HepG2 (cell line): ENCODE results near the gene CTCF. TPM values are rescaled to one million over a fixed set of nuclear protein-coding genes. Genes with fewer than 3 reads are reported as not detected.

Source experiments
- ATAC-seq: fragments of 200-7000 bp; cut with Tn5 transposase; 3 replicates; pipeline ENCODE4 v1.9.1; 2020; ENCODE audit warnings: mild to moderate bottlenecking, moderate library complexity
- BruUV-seq: library from RNA; stranded (reverse); fragments of 400-500 nt; replicated peaks from 2 replicates; lab custom pipeline; 2021; lab: Mats Ljungman, UMichigan
- CTCF ChIA-PET: fragments of 300-600 bp; formaldehyde crosslinking; extraction: SDS; loops from one replicate; lab custom pipeline; 2021; ENCODE audit warnings: low total read pairs, inconsistent platforms, low intra/inter-chr PET ratio; lab: Yijun Ruan, JAX
- POLR2A ChIA-PET: fragments of 350-600 bp; sonication (Branson Sonifier 250); formaldehyde crosslinking; loops from one replicate; lab custom pipeline; 2020; ENCODE audit warnings: antibody characterized with exemption, inconsistent platforms; lab: Yijun Ruan, JAX
- DNase-seq: peaks from one replicate; pipeline ENCODE4 v3.0.0-alpha.2; 2015; ENCODE audit warnings: low spot score
- FAIRE-seq: peaks from 3 replicates; lab custom pipeline; 2011; peaks lifted over from hg19 to GRCh38; lab: Jason Lieb, UNC
- H2AFZ ChIP-seq: one replicate; pipeline ENCODE4 v1.6.1; 2011; ENCODE audit warnings: low read length, inconsistent platforms
- H3K27ac ChIP-seq: fragments of 300-600 bp; 3 replicates; pipeline ENCODE4 v1.8.0; 2011; ENCODE audit warnings: mixed run types, mild to moderate bottlenecking, mixed read lengths, low read length, inconsistent platforms; ENCODE audit not compliant: insufficient read depth; ENCODE audit errors: extremely low read length
- H3K27me3 ChIP-seq, 2 experiments: fragments of 200-600 bp in 1 of 2; 2 replicates in 1 of 2; 3 replicates in 1 of 2; pipeline versions ENCODE4 v1.6.0 to v1.8.0; 2011; ENCODE audit warnings: low read length in 2 of 2, mild to moderate bottlenecking in 2 of 2, moderate library complexity in 2 of 2, inconsistent platforms in 1 of 2; ENCODE audit not compliant: insufficient read depth in 2 of 2, control insufficient read depth in 1 of 2
- H3K36me3 ChIP-seq, 2 experiments: fragments of 200-600 bp in 1 of 2; replicated peaks in 1 of 2; 2 replicates in 1 of 2; 3 replicates in 1 of 2; pipeline versions ENCODE4 v1.5.1 to v1.8.0; 2011; ENCODE audit warnings: low read length in 2 of 2, inconsistent platforms in 1 of 2; ENCODE audit not compliant: insufficient read depth in 2 of 2, control insufficient read depth in 1 of 2
- H3K4me1 ChIP-seq: 2 replicates; pipeline ENCODE4 v1.5.1; 2012; ENCODE audit warnings: low read length, inconsistent platforms; ENCODE audit not compliant: insufficient read depth
- H3K4me2 ChIP-seq: 2 replicates; pipeline ENCODE4 v1.6.0; 2011; ENCODE audit warnings: low read depth, low read length, inconsistent platforms
- H3K4me3 ChIP-seq, 3 experiments: fragments of 200-600 bp in 1 of 3; sonication (generic), shearing (Covaris generic) in 1 of 3; replicated peaks in 1 of 3; 2 replicates each; pipeline ENCODE4 v1.5.1; 2011 to 2016; ENCODE audit warnings: low read length in 3 of 3, inconsistent platforms in 2 of 3, low read depth in 2 of 3, mild to moderate bottlenecking in 2 of 3, control low read depth in 1 of 3, mixed read lengths in 1 of 3; ENCODE audit not compliant: insufficient read depth in 1 of 3
- H3K79me2 ChIP-seq: one replicate; pipeline ENCODE4 v1.6.1; 2011; ENCODE audit warnings: low read length, inconsistent platforms; ENCODE audit not compliant: insufficient read depth
- H3K9ac ChIP-seq: 2 replicates; pipeline ENCODE4 v1.6.0; 2011; ENCODE audit warnings: mild to moderate bottlenecking, low read depth, low read length, inconsistent platforms; ENCODE audit not compliant: insufficient read depth
- H3K9me3 ChIP-seq: 2 replicates; pipeline ENCODE4 v1.5.1; 2012; ENCODE audit warnings: mild to moderate bottlenecking, low read length
- H4K20me1 ChIP-seq: 2 replicates; pipeline ENCODE4 v1.6.0; 2011; ENCODE audit warnings: inconsistent platforms, mild to moderate bottlenecking, low read length, moderate library complexity; ENCODE audit not compliant: insufficient read depth
- ARNT ChIP-seq: fragments of 450-650 bp; IDR thresholded peaks from 2 replicates; pipeline ENCODE4 v1.6.1; 2017
- CBX2 ChIP-seq, 2 experiments: fragments of 200-600 bp in 1 of 2; sonication (generic); formaldehyde crosslinking in 1 of 2; IDR thresholded peaks; 2 replicates each; pipeline versions ENCODE4 v1.7.0 to v1.8.1; 2018 to 2022; ENCODE audit warnings: low read depth in 2 of 2, low read length in 1 of 2, mild to moderate bottlenecking in 1 of 2, missing genetic modification reagents in 1 of 2
- FOXC1 ChIP-seq: sonication (generic); formaldehyde crosslinking; IDR thresholded peaks from 2 replicates; pipeline ENCODE4 v1.8.0; 2022; ENCODE audit warnings: mild to moderate bottlenecking, missing genetic modification reagents, borderline replicate concordance
- JUNB ChIP-seq: sonication (generic); formaldehyde crosslinking; IDR thresholded peaks from 2 replicates; pipeline ENCODE4 v1.8.0; 2022; ENCODE audit warnings: missing genetic modification reagents, mild to moderate bottlenecking, borderline replicate concordance
- SMAD1 ChIP-seq: sonication (generic); formaldehyde crosslinking; IDR thresholded peaks from 2 replicates; pipeline ENCODE4 v1.4.0; 2020; ENCODE audit warnings: missing genetic modification reagents, low read depth, mild to moderate bottlenecking, borderline replicate concordance
- SMC3 ChIP-seq: IDR thresholded peaks from 2 replicates; pipeline ENCODE4 v1.6.1; 2011; ENCODE audit warnings: low read length, improper control_type of control experiment
- SP1 ChIP-seq, 2 experiments: fragments of 450-650 bp in 1 of 2; sonication (generic) in 1 of 2; formaldehyde crosslinking in 1 of 2; IDR thresholded peaks; 2 replicates each; pipeline versions ENCODE4 v1.4.0 to v1.6.1; 2016 to 2020; ENCODE audit warnings: missing genetic modification reagents in 1 of 2
- ZFP36L2 ChIP-seq: sonication (generic); formaldehyde crosslinking; IDR thresholded peaks from 2 replicates; pipeline ENCODE4 v1.4.0; 2020; ENCODE audit warnings: missing genetic modification reagents
- ZNF138 ChIP-seq: sonication (generic); formaldehyde crosslinking; IDR thresholded peaks from 2 replicates; pipeline ENCODE4 v1.5.0; 2020; ENCODE audit warnings: mild to moderate bottlenecking, low read depth, missing genetic modification reagents
- ZNF788 ChIP-seq: sonication (generic); formaldehyde crosslinking; IDR thresholded peaks from 2 replicates; pipeline ENCODE4 v1.5.0; 2020; ENCODE audit warnings: mild to moderate bottlenecking, missing genetic modification reagents, borderline replicate concordance
- ZSCAN30 ChIP-seq: sonication (generic); formaldehyde crosslinking; IDR thresholded peaks from 2 replicates; pipeline ENCODE4 v1.5.0; 2020; ENCODE audit warnings: mild to moderate bottlenecking, missing genetic modification reagents
- WGBS: methylation state at CpG from one replicate; pipeline ENCODE4 v1.1.6; 2017; ENCODE audit warnings: low lambda C conversion rate; 5-methylcytosine and 5-hydroxymethylcytosine counted together
- in situ Hi-C: cut with HindIII; loops from 2 replicates; pipeline ENCODE4 v1.10.0; 2017; ENCODE audit warnings: low pct_unique_long_range_greater_than_20kb; ENCODE audit not compliant: extremely low pct_ligation_motif_present
- intact Hi-C: fragments of 100-400 bp; cut with micrococcal nuclease; formaldehyde crosslinking; loops from one replicate; pipeline ENCODE4 v1.10.0; 2022; ENCODE audit not compliant: unreplicated experiment
- polyA plus RNA-seq, 8 experiments: library from polyadenylated mRNA; depleted of rRNA in 3 of 8; stranded (reverse) in 7 of 8; unstranded in 1 of 8; fragments of >200 nt; fragmentation: Illumina TruSeq in 4 of 8; extraction: Trizol in 4 of 8; gene quantifications; 2 replicates each; pipeline versions ENCODE4 v1.2.1 to v1.2.3, GENCODE V29; 2011 to 2016; ENCODE audit warnings: low read depth in 4 of 8, missing spikeins in 1 of 8, mixed read lengths in 1 of 8; ENCODE audit not compliant: insufficient read depth in 1 of 8
- total RNA-seq, 5 experiments: library from RNA; depleted of rRNA; stranded (reverse); fragments of >200 nt; fragmentation: Illumina TruSeq; extraction: Trizol; gene quantifications; 2 replicates each; pipeline ENCODE4 v1.2.3, GENCODE V29; 2016; ENCODE audit warnings: low read depth in 1 of 5
- TF ChIP-seq, protein P1 (sequence below): sonication (generic); formaldehyde crosslinking; IDR thresholded peaks from 2 replicates; pipeline ENCODE4 v1.5.0; 2020; ENCODE audit warnings: missing genetic modification reagents, mild to moderate bottlenecking, borderline replicate concordance
- TF ChIP-seq, protein P2 (sequence below): sonication (generic); formaldehyde crosslinking; IDR thresholded peaks from 2 replicates; pipeline ENCODE4 v1.5.0; 2020; ENCODE audit warnings: mild to moderate bottlenecking, low read depth, missing genetic modification reagents, borderline replicate concordance
- TF ChIP-seq, protein P3 (sequence below): sonication (generic); formaldehyde crosslinking; IDR thresholded peaks from 2 replicates; pipeline ENCODE4 v1.8.1; 2023; ENCODE audit warnings: mild to moderate bottlenecking, missing genetic modification reagents
- TF ChIP-seq, protein P4 (sequence below): sonication (generic); formaldehyde crosslinking; IDR thresholded peaks from 2 replicates; pipeline ENCODE4 v1.4.0; 2020; ENCODE audit warnings: mild to moderate bottlenecking, missing genetic modification reagents

Gene CTCF
- total and polyA plus RNA-seq, 2 of the 13 experiments (the other 11 are each of a cell fraction or from before 2014, with no cell fraction given): 19.5 to 37.5 TPM

DNA sequence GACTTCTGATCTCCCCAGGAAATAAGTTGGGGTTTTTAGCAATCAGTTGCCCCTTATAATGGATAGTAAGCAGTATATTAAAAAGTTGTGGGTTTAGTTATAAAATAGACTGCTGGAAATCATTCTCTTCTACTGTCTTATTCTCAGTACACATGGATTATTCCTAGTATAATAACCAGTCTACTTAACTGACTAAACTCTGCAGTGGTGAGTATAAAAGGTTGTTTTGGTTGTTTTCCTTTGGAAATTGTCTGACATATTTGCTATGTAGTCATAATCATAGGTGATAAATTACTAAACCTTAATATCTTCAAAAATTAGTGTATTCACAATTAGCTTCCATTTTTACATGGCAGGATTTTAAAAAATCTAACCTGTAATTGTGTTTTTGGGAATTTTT, 31.4 kb downstream of the CTCF start (continued):
- TF ChIP-seq, protein P1, sequence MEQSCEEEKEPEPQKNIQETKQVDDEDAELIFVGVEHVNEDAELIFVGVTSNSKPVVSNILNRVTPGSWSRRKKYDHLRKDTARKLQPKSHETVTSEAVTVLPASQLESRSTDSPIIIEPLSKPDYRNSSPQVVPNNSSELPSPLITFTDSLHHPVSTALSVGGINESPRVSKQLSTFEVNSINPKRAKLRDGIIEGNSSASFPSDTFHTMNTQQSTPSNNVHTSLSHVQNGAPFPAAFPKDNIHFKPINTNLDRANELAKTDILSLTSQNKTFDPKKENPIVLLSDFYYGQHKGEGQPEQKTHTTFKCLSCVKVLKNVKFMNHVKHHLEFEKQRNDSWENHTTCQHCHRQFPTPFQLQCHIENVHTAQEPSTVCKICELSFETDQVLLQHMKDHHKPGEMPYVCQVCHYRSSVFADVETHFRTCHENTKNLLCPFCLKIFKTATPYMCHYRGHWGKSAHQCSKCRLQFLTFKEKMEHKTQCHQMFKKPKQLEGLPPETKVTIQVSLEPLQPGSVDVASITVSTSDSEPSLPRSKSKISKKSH (CRISPR knock-in tag): no peak
- no peak for TF ChIP-seq FOXC1 (CRISPR knock-in tag)
- no peak for TF ChIP-seq ARNT
- TF ChIP-seq, protein P2, sequence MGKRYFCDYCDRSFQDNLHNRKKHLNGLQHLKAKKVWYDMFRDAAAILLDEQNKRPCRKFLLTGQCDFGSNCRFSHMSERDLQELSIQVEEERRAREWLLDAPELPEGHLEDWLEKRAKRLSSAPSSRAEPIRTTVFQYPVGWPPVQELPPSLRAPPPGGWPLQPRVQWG (CRISPR knock-in tag): no peak

DNA sequence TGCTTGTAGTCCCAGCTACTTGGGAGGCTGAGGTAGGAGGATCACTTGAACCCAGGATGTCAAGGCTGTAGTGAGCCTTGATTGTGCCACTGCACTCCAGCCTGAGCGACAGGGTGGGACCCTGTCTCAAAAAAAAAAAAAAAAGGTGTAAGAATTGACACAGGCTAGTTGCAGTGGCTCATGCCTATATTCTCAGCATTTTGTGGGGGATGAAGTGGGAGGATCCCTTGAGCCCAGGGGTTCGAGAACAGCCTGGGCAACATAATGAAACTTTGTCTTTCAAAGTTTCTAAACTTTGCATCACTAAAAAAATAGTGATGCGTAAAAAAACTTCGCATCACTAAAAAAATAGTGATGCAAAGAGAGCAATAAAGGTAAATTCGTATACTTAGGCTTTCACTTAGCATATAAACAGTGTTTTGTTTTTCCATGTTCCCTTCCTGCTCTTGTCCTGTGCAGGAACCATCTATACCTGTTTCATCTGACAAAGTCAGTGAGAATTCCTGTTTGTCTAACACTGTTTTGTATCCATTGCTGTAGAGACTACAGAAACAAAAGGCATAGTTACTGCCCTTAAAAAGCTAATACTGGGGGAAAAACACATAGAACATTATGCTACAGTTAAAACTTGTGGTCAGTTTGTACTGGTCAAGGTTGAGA, 32.1 kb downstream of the CTCF start:
- no peaks in the 10 kb centered on the region for H3K4me1 ChIP-seq
- H3K79me2 ChIP-seq: peaks cover 48% of the 10 kb centered on the region
- WGBS: 98% methylated on average over 5 of the region's 5 CpGs
- H4K20me1 ChIP-seq: peaks cover 5% of the 10 kb centered on the region; the same call in 1 of the 2 replicates
- in situ Hi-C loops (no loop called here), intact Hi-C loops (no loop called here)
- no peak overlapping the region for H3K4me2 ChIP-seq
- H3K36me3 ChIP-seq: peaks cover 10 to 16% of the 10 kb centered on the region in 2 experiments
- FAIRE-seq (no peak), ATAC-seq (no peak), DNase-seq (no peak)
- no peak overlapping the region for H2AFZ ChIP-seq
- no peaks in the 10 kb centered on the region for H3K9me3 ChIP-seq
- no TSS peak for BruUV-seq
- H3K27me3 ChIP-seq: no peaks in the 10 kb centered on the region
- no peak overlapping the region for H3K9ac ChIP-seq
- H3K27ac ChIP-seq: no peak overlapping the region
- ChIA-PET CTCF (no interaction called here), POLR2A (no interaction called here)
- no peak overlapping the region for H3K4me3 ChIP-seq
- TF ChIP-seq ZNF788 (CRISPR knock-in tag) (no peak), SMAD1 (no peak), ZSCAN30 (CRISPR knock-in tag) (no peak), CBX2 (IDR thresholded peaks at IDR 0.05; ENCODE audit: low read depth, low read length) (no peak), CBX2 (CRISPR knock-in tag; IDR thresholded peaks at IDR 0.05; ENCODE audit: low read depth) (no peak), SP1 (IDR thresholded peaks at IDR 0.05) (no peak), SP1 (CRISPR knock-in tag; IDR thresholded peaks at IDR 0.05) (no peak), ZFP36L2 (CRISPR knock-in tag) (no peak), SMC3 (no peak), ZNF138 (no peak), JUNB (CRISPR knock-in tag) (no peak)
- TF ChIP-seq, protein P3, sequence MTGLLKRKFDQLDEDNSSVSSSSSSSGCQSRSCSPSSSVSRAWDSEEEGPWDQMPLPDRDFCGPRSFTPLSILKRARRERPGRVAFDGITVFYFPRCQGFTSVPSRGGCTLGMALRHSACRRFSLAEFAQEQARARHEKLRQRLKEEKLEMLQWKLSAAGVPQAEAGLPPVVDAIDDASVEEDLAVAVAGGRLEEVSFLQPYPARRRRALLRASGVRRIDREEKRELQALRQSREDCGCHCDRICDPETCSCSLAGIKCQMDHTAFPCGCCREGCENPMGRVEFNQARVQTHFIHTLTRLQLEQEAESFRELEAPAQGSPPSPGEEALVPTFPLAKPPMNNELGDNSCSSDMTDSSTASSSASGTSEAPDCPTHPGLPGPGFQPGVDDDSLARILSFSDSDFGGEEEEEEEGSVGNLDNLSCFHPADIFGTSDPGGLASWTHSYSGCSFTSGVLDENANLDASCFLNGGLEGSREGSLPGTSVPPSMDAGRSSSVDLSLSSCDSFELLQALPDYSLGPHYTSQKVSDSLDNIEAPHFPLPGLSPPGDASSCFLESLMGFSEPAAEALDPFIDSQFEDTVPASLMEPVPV (CRISPR knock-in tag): no peak
- TF ChIP-seq, protein P4, sequence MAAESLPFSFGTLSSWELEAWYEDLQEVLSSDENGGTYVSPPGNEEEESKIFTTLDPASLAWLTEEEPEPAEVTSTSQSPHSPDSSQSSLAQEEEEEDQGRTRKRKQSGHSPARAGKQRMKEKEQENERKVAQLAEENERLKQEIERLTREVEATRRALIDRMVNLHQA (CRISPR knock-in tag): no peak
